Tibial nerve (tissue), 4 donors: ENCODE data around the gene CAPRIN1. TPM values are rescaled to one million over a fixed set of nuclear protein-coding genes. Genes with fewer than 3 reads are reported as not detected.

Source experiments
- DNase-seq, 2 donors: peaks; one replicate each; pipeline ENCODE4 v3.0.0-alpha.2; 2019; ENCODE audit warnings: low spot score in 2 of 2
- H3K27ac ChIP-seq, 4 donors: fragments of 200-600 bp; sonication (generic) in 3 of 4; one replicate each; pipeline ENCODE4 v1.5.1; 2017 to 2019; ENCODE audit warnings: mild to moderate bottlenecking in 1 of 4
- H3K27me3 ChIP-seq, 2 donors: fragments of 200-600 bp; sonication (generic) in 1 of 2; one replicate each; pipeline versions ENCODE4 v1.5.1 to v1.6.0; 2017 to 2019
- H3K36me3 ChIP-seq, 3 donors: fragments of 200-600 bp; sonication (generic); one replicate each; pipeline ENCODE4 v1.5.1; 2018 to 2019
- H3K4me1 ChIP-seq, 4 donors: fragments of 200-600 bp; sonication (generic) in 3 of 4; one replicate each; pipeline ENCODE4 v1.5.1; 2017 to 2019
- H3K4me3 ChIP-seq, 4 donors: fragments of 200-600 bp; sonication (generic) in 3 of 4; one replicate each; pipeline ENCODE4 v1.5.1; 2017 to 2019; ENCODE audit warnings: mild to moderate bottlenecking in 1 of 4, moderate library complexity in 1 of 4
- H3K9me3 ChIP-seq, 4 donors: fragments of 200-600 bp; sonication (generic) in 3 of 4; one replicate each; pipeline ENCODE4 v1.5.1; 2017 to 2019
- EP300 ChIP-seq, 2 donors: sonication (generic); formaldehyde crosslinking; IDR thresholded peaks; one replicate each; pipeline ENCODE4 v1.6.1; 2017; ENCODE audit warnings: antibody characterized with exemption in 2 of 2, mild to moderate bottlenecking in 1 of 2
- POLR2A ChIP-seq, 2 donors: fragments of 450-650 bp; IDR thresholded peaks; one replicate each; pipeline ENCODE4 v1.6.1; 2017; ENCODE audit warnings: antibody characterized with exemption in 2 of 2, mild to moderate bottlenecking in 2 of 2, moderate library complexity in 2 of 2
- WGBS, 2 donors: methylation state at CpG; one replicate each; pipeline ENCODE4 v1.1.5; 2018; 5-methylcytosine and 5-hydroxymethylcytosine counted together
- total RNA-seq, 4 donors: library from RNA; depleted of rRNA; stranded (reverse); fragments of >200 nt; gene quantifications; one replicate each; pipeline ENCODE4 v1.1.0, GENCODE V29; 2016
- TF ChIP-seq, protein P1 (sequence below), 5 experiments: fragments of 200-600 bp in 3 of 5; fragments of 450-650 bp in 2 of 5; sonication (generic) in 3 of 5; IDR thresholded peaks; one replicate each; pipeline ENCODE4 v1.5.1; 2016 to 2019; ENCODE audit warnings: antibody characterized with exemption in 5 of 5, mild to moderate bottlenecking in 3 of 5, moderate library complexity in 2 of 5

CAPRIN1 gene
- total RNA-seq, 4 donors from 2014 or later = 121 to 167 (median 150) TPM

DNA sequence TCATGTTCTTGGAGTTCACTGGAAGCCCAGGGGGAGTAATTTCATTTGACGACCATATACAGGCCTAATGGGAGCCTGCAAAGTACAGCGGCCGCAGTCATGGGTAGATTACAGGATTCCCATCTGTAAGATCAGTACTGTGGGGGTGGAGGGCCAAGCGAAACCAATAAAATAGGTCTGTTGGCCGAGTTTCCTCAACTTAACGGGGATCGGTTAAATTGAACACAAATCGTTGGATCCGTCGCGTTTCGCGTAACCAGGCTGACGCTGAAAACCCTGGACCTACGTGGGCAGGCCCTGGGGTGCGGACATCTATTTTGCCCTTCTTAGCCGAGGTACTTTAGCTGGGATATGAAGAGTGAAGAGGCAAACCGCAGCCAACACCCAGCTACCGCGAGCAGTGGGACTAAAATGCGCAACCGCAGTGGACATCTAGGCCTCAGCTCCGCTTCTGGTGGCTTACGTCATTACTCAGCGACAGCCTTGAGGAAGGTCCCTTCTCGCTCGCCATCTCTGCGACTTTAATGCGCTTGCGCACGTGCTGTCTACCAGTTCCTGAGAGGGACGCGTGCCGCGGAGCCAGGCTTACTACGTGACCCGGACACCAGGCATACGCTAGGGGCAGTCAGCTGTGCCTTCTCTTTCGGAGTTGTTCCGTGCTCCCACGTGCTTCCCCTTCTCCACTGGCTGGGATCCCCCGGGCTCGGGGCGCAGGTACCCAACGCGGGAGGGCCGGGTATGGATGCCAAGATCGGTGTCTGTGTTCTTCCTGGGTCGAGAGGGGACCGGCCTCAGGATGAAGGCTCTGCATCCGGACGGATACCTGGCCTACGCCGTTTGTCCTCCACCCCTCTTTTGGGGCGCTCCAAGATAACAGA lies 53.8 kb downstream of the CAPRIN1 start, which contains the start of gene NAT10:
NAT10 (plus strand) TSS at position 551 of the 878 bp plus-strand sequence. CDS start 2,597 bp downstream, outside the sequence.
- Histone ChIP-seq H3K27me3 (no peaks in the 10 kb centered on the region), H3K36me3 (peaks cover 2 to 39% (median 6%) of the 10 kb centered on the region in 3 donors), H3K4me3 (peak within 1 kb of the TSS; percentile 81 to 96 (median 92)), H3K4me1 (peaks cover 3 to 32% (median 9%) of the 10 kb centered on the region in 4 donors), H3K9me3 (no peaks in the 10 kb centered on the region), H3K27ac (peak within 1 kb of the TSS; percentile 86 to 98 (median 90))
- peak; percentile 88 to 99 for TF ChIP-seq EP300 (IDR thresholded peaks at IDR 0.05)
- TF ChIP-seq, protein P1, sequence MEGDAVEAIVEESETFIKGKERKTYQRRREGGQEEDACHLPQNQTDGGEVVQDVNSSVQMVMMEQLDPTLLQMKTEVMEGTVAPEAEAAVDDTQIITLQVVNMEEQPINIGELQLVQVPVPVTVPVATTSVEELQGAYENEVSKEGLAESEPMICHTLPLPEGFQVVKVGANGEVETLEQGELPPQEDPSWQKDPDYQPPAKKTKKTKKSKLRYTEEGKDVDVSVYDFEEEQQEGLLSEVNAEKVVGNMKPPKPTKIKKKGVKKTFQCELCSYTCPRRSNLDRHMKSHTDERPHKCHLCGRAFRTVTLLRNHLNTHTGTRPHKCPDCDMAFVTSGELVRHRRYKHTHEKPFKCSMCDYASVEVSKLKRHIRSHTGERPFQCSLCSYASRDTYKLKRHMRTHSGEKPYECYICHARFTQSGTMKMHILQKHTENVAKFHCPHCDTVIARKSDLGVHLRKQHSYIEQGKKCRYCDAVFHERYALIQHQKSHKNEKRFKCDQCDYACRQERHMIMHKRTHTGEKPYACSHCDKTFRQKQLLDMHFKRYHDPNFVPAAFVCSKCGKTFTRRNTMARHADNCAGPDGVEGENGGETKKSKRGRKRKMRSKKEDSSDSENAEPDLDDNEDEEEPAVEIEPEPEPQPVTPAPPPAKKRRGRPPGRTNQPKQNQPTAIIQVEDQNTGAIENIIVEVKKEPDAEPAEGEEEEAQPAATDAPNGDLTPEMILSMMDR (IDR thresholded peaks at IDR 0.05) = peak in 2 of 5 experiments; percentile 29 to 52
- TF ChIP-seq POLR2A (IDR thresholded peaks at IDR 0.05) = peak; percentile 66 to 84
- WGBS, 2 donors = 0% methylated on average over 48 to 53 of the region's 55 CpGs
- DNase-seq = peak; percentile 92 to 97

DNA sequence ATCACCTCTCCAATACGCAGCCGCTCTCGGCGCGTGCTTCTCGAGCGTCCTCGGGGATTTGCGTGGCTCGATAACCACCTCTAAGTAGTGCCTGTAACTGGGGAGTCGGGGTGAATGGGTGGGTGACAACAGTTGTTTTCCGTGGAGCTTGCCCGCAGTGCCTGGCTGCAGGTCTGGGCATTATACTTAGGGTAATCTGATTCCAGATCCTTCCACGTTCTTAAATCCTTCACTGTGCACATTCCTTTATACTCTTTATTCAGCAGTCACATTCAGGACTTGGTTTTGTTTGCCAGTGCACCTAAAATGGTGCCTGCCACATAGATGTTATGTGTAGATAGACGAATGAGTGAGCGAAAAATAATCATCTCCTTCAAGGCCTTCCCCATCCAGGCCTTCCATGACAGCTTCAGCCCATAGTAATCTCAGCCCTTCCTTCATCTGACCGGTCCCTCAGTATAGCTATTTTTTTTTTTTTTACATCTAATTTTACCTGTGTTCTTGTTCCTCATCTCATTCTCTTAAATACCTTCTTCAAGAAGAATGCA lies 54.5 kb downstream of the CAPRIN1 start:
- Histone ChIP-seq H3K27ac (peak overlapping the region; percentile 86 to 98 (median 90)), H3K4me3 (peak overlapping the region; percentile 81 to 96 (median 92)), H3K9me3 (no peaks in the 10 kb centered on the region), H3K4me1 (peaks cover 3 to 32% (median 9%) of the 10 kb centered on the region in 4 donors), H3K36me3 (peaks cover 0 to 38% (median 6%) of the 10 kb centered on the region in 3 donors), H3K27me3 (no peaks in the 10 kb centered on the region)
- 1 to 3% methylated on average over 7 to 17 of the region's 17 CpGs for WGBS, 2 donors
- TF ChIP-seq POLR2A (IDR thresholded peaks at IDR 0.05) (no peak), EP300 (IDR thresholded peaks at IDR 0.05) (no peak)
- TF ChIP-seq, protein P1 (IDR thresholded peaks at IDR 0.05) = no peak
- no peak for DNase-seq

DNA sequence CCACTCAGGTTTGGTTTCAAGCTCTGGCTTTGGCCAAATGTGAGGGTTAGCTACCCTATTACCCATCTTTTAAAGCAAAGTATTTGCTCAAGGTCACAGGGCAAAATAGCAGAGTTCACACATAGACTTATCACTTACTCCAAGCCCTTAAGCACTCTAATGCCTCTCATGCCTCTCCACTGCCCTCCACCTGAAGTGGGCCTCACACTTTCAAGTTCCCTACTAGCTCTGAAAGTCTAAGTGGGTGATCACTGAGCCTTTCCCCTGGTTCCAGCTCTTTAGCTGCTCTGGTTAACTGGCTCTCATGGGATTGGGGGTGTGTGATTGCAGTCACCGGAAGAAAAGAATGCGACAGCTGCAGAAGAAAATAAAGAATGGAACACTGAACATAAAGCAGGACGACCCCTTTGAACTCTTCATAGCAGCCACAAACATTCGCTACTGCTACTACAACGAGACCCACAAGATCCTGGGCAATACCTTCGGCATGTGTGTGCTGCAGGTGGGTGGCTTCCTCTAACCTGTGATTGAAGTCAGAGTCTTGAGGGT lies 60.3 kb downstream of the CAPRIN1 start:
- Histone ChIP-seq H3K4me1 (peaks cover 0 to 17% (median under 1%) of the 10 kb centered on the region in 4 donors), H3K27me3 (no peaks in the 10 kb centered on the region), H3K36me3 (peaks cover 9 to 89% (median 28%) of the 10 kb centered on the region in 3 donors), H3K27ac (no peak overlapping the region), H3K4me3 (no peak overlapping the region), H3K9me3 (no peaks in the 10 kb centered on the region)
- no peak for DNase-seq
- WGBS, 2 donors = 86 to 87% methylated on average over 6 of the region's 6 CpGs
- TF ChIP-seq POLR2A (IDR thresholded peaks at IDR 0.05) = no peak
- TF ChIP-seq EP300 (IDR thresholded peaks at IDR 0.05) = no peak
- TF ChIP-seq, protein P1 (IDR thresholded peaks at IDR 0.05) = no peak

DNA sequence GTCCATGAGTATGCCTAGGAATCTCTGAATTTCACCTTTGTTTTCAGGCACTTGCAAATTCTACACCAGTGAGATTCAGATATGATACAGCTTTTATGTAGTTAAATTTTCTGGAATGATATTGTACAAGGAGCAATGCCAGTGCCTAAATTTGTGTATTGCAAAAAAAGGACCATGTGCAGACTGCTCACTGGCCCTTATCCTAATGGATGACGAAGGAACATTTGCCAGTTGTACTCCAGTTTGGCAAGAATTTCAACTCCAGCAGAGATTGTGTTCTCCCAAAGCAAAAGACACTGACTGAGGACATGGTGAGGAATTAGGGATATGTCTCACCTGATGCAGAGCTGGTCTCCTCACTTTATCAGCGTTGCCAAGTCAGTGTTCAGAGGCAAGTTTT lies 62.5 kb downstream of the CAPRIN1 start:
- DNase-seq = no peak

More for the DNA sequence above, 62.5 kb downstream of the CAPRIN1 start:
- Histone ChIP-seq H3K27ac (no peak overlapping the region), H3K36me3 (peaks cover 11 to 98% (median 35%) of the 10 kb centered on the region in 3 donors), H3K4me1 (no peaks in the 10 kb centered on the region), H3K4me3 (no peak overlapping the region), H3K27me3 (no peaks in the 10 kb centered on the region), H3K9me3 (no peaks in the 10 kb centered on the region)
- 98 to 100% methylated on average over 2 of the region's 2 CpGs for WGBS, 2 donors
- no peak for TF ChIP-seq POLR2A (IDR thresholded peaks at IDR 0.05)
- no peak for TF ChIP-seq EP300 (IDR thresholded peaks at IDR 0.05)
- TF ChIP-seq, protein P1 (IDR thresholded peaks at IDR 0.05) = no peak
